ENCODE results near the gene PHACTR2.

Gene PHACTR2

DNA sequence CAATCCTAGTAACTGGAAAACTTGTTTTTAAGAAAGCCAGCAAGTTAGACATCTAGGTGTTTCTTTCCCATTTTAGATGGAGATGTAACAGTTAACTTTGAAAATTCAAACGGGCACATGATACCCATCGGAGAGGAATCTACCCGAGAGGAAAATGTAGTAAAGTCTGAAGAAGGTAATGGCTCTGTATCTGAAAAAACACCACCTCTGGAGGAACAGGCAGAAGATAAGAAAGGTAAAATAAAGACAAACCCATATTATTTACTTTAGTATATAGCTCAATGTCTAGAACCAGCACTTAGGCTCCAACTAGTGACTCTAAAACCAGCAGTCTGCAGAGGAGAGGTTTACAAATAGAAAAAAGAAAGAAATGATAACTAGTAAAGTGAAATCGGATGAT is 75.9 kb downstream of the PHACTR2 start:
- Histone ChIP-seq H3K9me2 (replicated peaks; ENCODE audit: insufficient read depth, low read length) (no peaks in the 10 kb centered on the region), H3K9me3 (replicated peaks; ENCODE audit: insufficient read depth, low read length) (no peaks in the 10 kb centered on the region), H3K27ac (ENCODE audit: low read length) (no peak overlapping the region), H2AFZ (ENCODE audit: low read length) (no peak overlapping the region), H3K4me3 (ENCODE audit: low read length) (no peak overlapping the region), H3K9ac (ENCODE audit: low read length) (no peak overlapping the region), H3K27me3 (replicated peaks; ENCODE audit: insufficient read depth, low read length) (no peaks in the 10 kb centered on the region), H3K36me3 (replicated peaks; ENCODE audit: insufficient read depth, low read length) (no peaks in the 10 kb centered on the region), H3K4me2 (ENCODE audit: low read depth, low read length) (no peak overlapping the region), H3K4me1 (ENCODE audit: low read length) (no peaks in the 10 kb centered on the region), H4K20me1 (ENCODE audit: insufficient read depth, low read length) (no peaks in the 10 kb centered on the region), H3K79me2 (ENCODE audit: low read length) (no peaks in the 10 kb centered on the region), H3F3A (ENCODE audit: insufficient read depth, low read length) (no peaks in the 10 kb centered on the region)
- DNase-seq: no peak
- no peak for TF ChIP-seq EZH2 (optimal IDR thresholded peaks at IDR 0.05; ENCODE audit: low read depth, low read length)
- no peak for TF ChIP-seq EZH2phosphoT487 (IDR thresholded peaks at IDR 0.05; ENCODE audit: low read length)
- TF ChIP-seq, protein P1, sequence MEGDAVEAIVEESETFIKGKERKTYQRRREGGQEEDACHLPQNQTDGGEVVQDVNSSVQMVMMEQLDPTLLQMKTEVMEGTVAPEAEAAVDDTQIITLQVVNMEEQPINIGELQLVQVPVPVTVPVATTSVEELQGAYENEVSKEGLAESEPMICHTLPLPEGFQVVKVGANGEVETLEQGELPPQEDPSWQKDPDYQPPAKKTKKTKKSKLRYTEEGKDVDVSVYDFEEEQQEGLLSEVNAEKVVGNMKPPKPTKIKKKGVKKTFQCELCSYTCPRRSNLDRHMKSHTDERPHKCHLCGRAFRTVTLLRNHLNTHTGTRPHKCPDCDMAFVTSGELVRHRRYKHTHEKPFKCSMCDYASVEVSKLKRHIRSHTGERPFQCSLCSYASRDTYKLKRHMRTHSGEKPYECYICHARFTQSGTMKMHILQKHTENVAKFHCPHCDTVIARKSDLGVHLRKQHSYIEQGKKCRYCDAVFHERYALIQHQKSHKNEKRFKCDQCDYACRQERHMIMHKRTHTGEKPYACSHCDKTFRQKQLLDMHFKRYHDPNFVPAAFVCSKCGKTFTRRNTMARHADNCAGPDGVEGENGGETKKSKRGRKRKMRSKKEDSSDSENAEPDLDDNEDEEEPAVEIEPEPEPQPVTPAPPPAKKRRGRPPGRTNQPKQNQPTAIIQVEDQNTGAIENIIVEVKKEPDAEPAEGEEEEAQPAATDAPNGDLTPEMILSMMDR (IDR thresholded peaks at IDR 0.05; ENCODE audit: low read length): no peak

DNA sequence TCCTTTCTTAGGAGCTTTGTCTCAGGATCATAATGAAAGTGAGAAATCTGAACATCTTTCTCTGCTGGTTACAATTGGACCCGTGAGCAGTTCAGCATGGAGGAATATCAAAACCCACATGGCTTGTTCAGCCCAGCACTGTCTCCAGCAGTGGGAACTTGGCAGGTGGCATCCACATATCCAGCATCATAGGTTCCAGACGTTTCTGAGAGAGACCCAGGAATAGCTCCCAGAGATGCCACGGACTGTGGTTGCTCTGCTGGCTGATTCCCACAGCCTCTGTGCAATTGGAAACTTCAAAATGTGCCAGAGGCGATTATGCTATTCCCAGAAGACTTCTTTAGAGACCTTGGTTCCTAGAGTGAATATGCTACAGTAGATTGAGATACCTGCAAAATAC is 76.4 kb downstream of the PHACTR2 start:
- no peaks in the 10 kb centered on the region for H3K9me3 ChIP-seq (replicated peaks; ENCODE audit: insufficient read depth, low read length)
- no peaks in the 10 kb centered on the region for H3K27me3 ChIP-seq (replicated peaks; ENCODE audit: insufficient read depth, low read length)
- H3K79me2 ChIP-seq (ENCODE audit: low read length): no peaks in the 10 kb centered on the region
- H3F3A ChIP-seq (ENCODE audit: insufficient read depth, low read length): no peaks in the 10 kb centered on the region
- H3K36me3 ChIP-seq (replicated peaks; ENCODE audit: insufficient read depth, low read length): no peaks in the 10 kb centered on the region
- no peak overlapping the region for H3K4me2 ChIP-seq (ENCODE audit: low read depth, low read length)
- no peaks in the 10 kb centered on the region for H3K4me1 ChIP-seq (ENCODE audit: low read length)
- H3K4me3 ChIP-seq (ENCODE audit: low read length): no peak overlapping the region
- no peak overlapping the region for H3K27ac ChIP-seq (ENCODE audit: low read length)
- no peak overlapping the region for H3K9ac ChIP-seq (ENCODE audit: low read length)
- H4K20me1 ChIP-seq (ENCODE audit: insufficient read depth, low read length): no peaks in the 10 kb centered on the region
- DNase-seq: no peak
- TF ChIP-seq, protein P1 (IDR thresholded peaks at IDR 0.05; ENCODE audit: low read length): no peak
- no peak for TF ChIP-seq EZH2phosphoT487 (IDR thresholded peaks at IDR 0.05; ENCODE audit: low read length)
- TF ChIP-seq EZH2 (optimal IDR thresholded peaks at IDR 0.05; ENCODE audit: low read depth, low read length): no peak
- no peaks in the 10 kb centered on the region for H3K9me2 ChIP-seq (replicated peaks; ENCODE audit: insufficient read depth, low read length)
- H2AFZ ChIP-seq (ENCODE audit: low read length): no peak overlapping the region

DNA sequence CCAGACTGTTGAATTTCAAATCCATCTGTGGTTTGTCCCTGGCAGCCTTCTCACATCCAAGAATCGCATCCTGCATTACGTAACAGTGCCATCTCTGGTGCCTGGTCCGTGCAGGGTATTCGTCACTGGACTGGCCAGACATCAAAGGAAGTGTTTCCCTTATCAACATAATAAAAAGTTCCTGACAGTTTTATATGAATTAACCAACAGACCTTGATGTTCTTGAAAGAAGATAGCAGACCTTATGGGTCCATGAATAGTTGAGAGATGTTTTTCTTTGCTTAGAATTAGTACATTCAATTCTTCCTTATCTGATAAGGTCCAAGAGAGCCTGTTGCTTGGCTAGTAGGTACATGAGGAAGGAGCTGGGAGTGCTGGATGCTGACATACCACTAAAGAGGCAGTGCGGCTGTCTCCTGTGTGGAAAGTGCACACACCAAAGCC is 77.6 kb downstream of the PHACTR2 start:
- H3K4me2 ChIP-seq (ENCODE audit: low read depth, low read length): no peak overlapping the region

More for the DNA sequence above, 77.6 kb downstream of the PHACTR2 start:
- TF ChIP-seq EZH2phosphoT487 (IDR thresholded peaks at IDR 0.05; ENCODE audit: low read length) (no peak), EZH2 (optimal IDR thresholded peaks at IDR 0.05; ENCODE audit: low read depth, low read length) (no peak)
- TF ChIP-seq, protein P1 (IDR thresholded peaks at IDR 0.05; ENCODE audit: low read length): no peak
- no peak overlapping the region for H3K27ac ChIP-seq (ENCODE audit: low read length)
- no peaks in the 10 kb centered on the region for H3K36me3 ChIP-seq (replicated peaks; ENCODE audit: insufficient read depth, low read length)
- no peaks in the 10 kb centered on the region for H4K20me1 ChIP-seq (ENCODE audit: insufficient read depth, low read length)
- no peaks in the 10 kb centered on the region for H3K27me3 ChIP-seq (replicated peaks; ENCODE audit: insufficient read depth, low read length)
- H3K9me2 ChIP-seq (replicated peaks; ENCODE audit: insufficient read depth, low read length): no peaks in the 10 kb centered on the region
- H2AFZ ChIP-seq (ENCODE audit: low read length): no peak overlapping the region
- H3K9me3 ChIP-seq (replicated peaks; ENCODE audit: insufficient read depth, low read length): no peaks in the 10 kb centered on the region
- H3K9ac ChIP-seq (ENCODE audit: low read length): no peak overlapping the region
- no peaks in the 10 kb centered on the region for H3K4me1 ChIP-seq (ENCODE audit: low read length)
- no peaks in the 10 kb centered on the region for H3K79me2 ChIP-seq (ENCODE audit: low read length)
- no peak for DNase-seq
- H3F3A ChIP-seq (ENCODE audit: insufficient read depth, low read length): no peaks in the 10 kb centered on the region
- H3K4me3 ChIP-seq (ENCODE audit: low read length): no peak overlapping the region

Data from MM.1S (cell line).